K562 (cell line): ENCODE results near the gene NR1D1. TPM values are rescaled to one million over a fixed set of nuclear protein-coding genes. Genes with fewer than 3 reads are reported as not detected.
A peak's percentile ranks its signal among the peaks of the same experiment; 100 is the strongest.

ENCODE experiments used
- CBFA2T3 ChIP-seq: fragments of 450-650 bp; IDR thresholded peaks from 2 replicates; pipeline ENCODE4 v1.6.1; 2017
- CHD2 ChIP-seq: IDR thresholded peaks from 2 replicates; pipeline ENCODE4 v1.6.1; 2011; ENCODE audit warnings: low read depth, low read length
- ETV6 ChIP-seq, 3 experiments: fragments of 150-350 bp in 1 of 3; sonication (generic) in 1 of 3; formaldehyde crosslinking in 1 of 3; IDR thresholded peaks; 2 replicates each; pipeline versions ENCODE4 v1.6.1 to v1.8.0; 2014 to 2022; ENCODE audit warnings: borderline replicate concordance in 2 of 3, low read depth in 2 of 3, antibody characterized with exemption in 1 of 3, low read length in 1 of 3, mild to moderate bottlenecking in 1 of 3, missing genetic modification reagents in 1 of 3
- FOXK1 ChIP-seq: sonication (generic); formaldehyde crosslinking; IDR thresholded peaks from 2 replicates; pipeline ENCODE4 v1.8.0; 2022; ENCODE audit warnings: missing genetic modification reagents, mild to moderate bottlenecking, borderline replicate concordance
- FOXO4 ChIP-seq: fragments of 450-650 bp; formaldehyde crosslinking; IDR thresholded peaks from 2 replicates; pipeline ENCODE4 v1.4.0; 2020; ENCODE audit warnings: mild to moderate bottlenecking, moderate library complexity
- GABPB1 ChIP-seq: sonication (generic); formaldehyde crosslinking; IDR thresholded peaks from 2 replicates; pipeline ENCODE4 v1.8.0; 2022; ENCODE audit warnings: mild to moderate bottlenecking, missing genetic modification reagents
- MAFF ChIP-seq: IDR thresholded peaks from 2 replicates; pipeline ENCODE4 v1.6.1; 2012; ENCODE audit warnings: low read length, improper control_type of control experiment
- MTA3 ChIP-seq: fragments of 450-650 bp; formaldehyde crosslinking; IDR thresholded peaks from 2 replicates; pipeline ENCODE4 v1.6.1; 2017; ENCODE audit warnings: mild to moderate bottlenecking, borderline replicate concordance
- MTF1 ChIP-seq: fragments of 250-450 bp; sonication (Bioruptor Pico); IDR thresholded peaks from 2 replicates; pipeline ENCODE4 v1.9.0; 2021; ENCODE audit warnings: moderate library complexity, mild to moderate bottlenecking, inconsistent platforms, borderline replicate concordance
- NCOA6 ChIP-seq: fragments of 450-650 bp; IDR thresholded peaks from 2 replicates; pipeline ENCODE4 v1.6.1; 2017; ENCODE audit warnings: mild to moderate bottlenecking
- NEUROD1 ChIP-seq: fragments of 150-350 bp; IDR thresholded peaks from 2 replicates; pipeline ENCODE4 v1.6.1; 2014; ENCODE audit warnings: borderline replicate concordance, low read length, low read depth; ENCODE audit not compliant: partially characterized antibody
- NRF1 ChIP-seq, 2 experiments: fragments of 450-650 bp; IDR thresholded peaks in 1 of 2; conservative IDR thresholded peaks in 1 of 2; 2 replicates each; pipeline ENCODE4 v1.6.1; 2014; ENCODE audit warnings: mild to moderate bottlenecking in 2 of 2
- POLR2G ChIP-seq: fragments of 200-400 bp; formaldehyde crosslinking; IDR thresholded peaks from 2 replicates; pipeline ENCODE4 v1.6.1; 2017; ENCODE audit warnings: low read depth, mild to moderate bottlenecking, antibody characterized with exemption, low read length, moderate library complexity
- PYGO2 ChIP-seq: fragments of 450-650 bp; IDR thresholded peaks from 2 replicates; pipeline ENCODE4 v1.6.1; 2016; ENCODE audit warnings: mild to moderate bottlenecking, missing genetic modification characterization, moderate library complexity, missing compliant biosample characterization
- SIX5 ChIP-seq, 2 experiments: IDR thresholded peaks; 2 replicates each; pipeline ENCODE4 v1.6.1; 2011; ENCODE audit warnings: low read length in 2 of 2, borderline replicate concordance in 1 of 2, low read depth in 1 of 2, mild to moderate bottlenecking in 1 of 2, moderate library complexity in 1 of 2; ENCODE audit not compliant: insufficient read depth in 1 of 2
- SOX6 ChIP-seq: fragments of 450-650 bp; IDR thresholded peaks from 2 replicates; pipeline ENCODE4 v1.6.1; 2014; ENCODE audit warnings: mild to moderate bottlenecking
- TBL1XR1 ChIP-seq, 2 experiments: IDR thresholded peaks; 2 replicates each; pipeline ENCODE4 v1.6.1; 2012; ENCODE audit warnings: improper control_type of control experiment in 2 of 2, low read length in 2 of 2, mild to moderate bottlenecking in 1 of 2
- TCF15 ChIP-seq: fragments of 250-450 bp; sonication (Bioruptor Pico); IDR thresholded peaks from 2 replicates; pipeline ENCODE4 v1.8.0; 2022; ENCODE audit warnings: moderate library complexity, mild to moderate bottlenecking, inconsistent platforms
- TRIM24 ChIP-seq, 2 experiments: fragments of 450-650 bp; IDR thresholded peaks; 2 replicates each; pipeline ENCODE4 v1.6.1; 2016
- ZNF174 ChIP-seq: fragments of 250-450 bp; sonication (Bioruptor Pico); IDR thresholded peaks from 2 replicates; pipeline ENCODE4 v1.4.0; 2020; ENCODE audit warnings: mild to moderate bottlenecking
- ZNF347 ChIP-seq: fragments of 450-650 bp; formaldehyde crosslinking; IDR thresholded peaks from 2 replicates; pipeline ENCODE4 v1.4.0; 2020; ENCODE audit warnings: low read depth, mild to moderate bottlenecking, moderate library complexity
- ZNF395 ChIP-seq: fragments of 200-800 bp; sonication (Bioruptor generic); IDR thresholded peaks from 2 replicates; pipeline ENCODE4 v1.6.1; 2017; ENCODE audit warnings: missing genetic modification characterization, missing compliant biosample characterization
- ZNF766 ChIP-seq: fragments of 200-800 bp; sonication (Bioruptor generic); conservative IDR thresholded peaks from 2 replicates; pipeline ENCODE4 v1.6.1; 2016; ENCODE audit warnings: missing genetic modification characterization, missing compliant biosample characterization
- polyA plus RNA-seq, 8 experiments: library from polyadenylated mRNA; depleted of rRNA in 4 of 8; stranded (reverse) in 5 of 8; unstranded in 3 of 8; fragments of >200 nt; fragmentation: Nextera tagmentation in 2 of 8; fragmentation: Illumina TruSeq in 1 of 8; extraction: Ambion mirVana in 2 of 8; extraction: Trizol in 1 of 8; gene quantifications; 2 replicates each; pipeline versions ENCODE4 v1.2.1 to v1.2.3, GENCODE V29; 2011 to 2014; ENCODE audit warnings: inconsistent platforms in 1 of 8, missing spikeins in 1 of 8
- total RNA-seq, 7 experiments: library from RNA; depleted of rRNA in 6 of 7; stranded (reverse); fragments of >200 nt in 6 of 7; fragmentation: Illumina TruSeq in 2 of 7; extraction: Trizol in 2 of 7; gene quantifications; 2 replicates each; pipeline versions ENCODE4 v1.2.1 to v1.2.3, GENCODE V29; 2011 to 2021; ENCODE audit warnings: low replicate concordance in 1 of 7
- TF ChIP-seq, protein P1 (sequence below): fragments of 250-450 bp; sonication (Bioruptor Pico); IDR thresholded peaks from 2 replicates; pipeline ENCODE4 v1.5.0; 2021

Gene NR1D1
- total and polyA plus RNA-seq, 9 of the 15 experiments (the other 6 are each of a cell fraction or from before 2014, with no cell fraction given), result 0.25 to 7.7 (median 0.65) TPM

DNA sequence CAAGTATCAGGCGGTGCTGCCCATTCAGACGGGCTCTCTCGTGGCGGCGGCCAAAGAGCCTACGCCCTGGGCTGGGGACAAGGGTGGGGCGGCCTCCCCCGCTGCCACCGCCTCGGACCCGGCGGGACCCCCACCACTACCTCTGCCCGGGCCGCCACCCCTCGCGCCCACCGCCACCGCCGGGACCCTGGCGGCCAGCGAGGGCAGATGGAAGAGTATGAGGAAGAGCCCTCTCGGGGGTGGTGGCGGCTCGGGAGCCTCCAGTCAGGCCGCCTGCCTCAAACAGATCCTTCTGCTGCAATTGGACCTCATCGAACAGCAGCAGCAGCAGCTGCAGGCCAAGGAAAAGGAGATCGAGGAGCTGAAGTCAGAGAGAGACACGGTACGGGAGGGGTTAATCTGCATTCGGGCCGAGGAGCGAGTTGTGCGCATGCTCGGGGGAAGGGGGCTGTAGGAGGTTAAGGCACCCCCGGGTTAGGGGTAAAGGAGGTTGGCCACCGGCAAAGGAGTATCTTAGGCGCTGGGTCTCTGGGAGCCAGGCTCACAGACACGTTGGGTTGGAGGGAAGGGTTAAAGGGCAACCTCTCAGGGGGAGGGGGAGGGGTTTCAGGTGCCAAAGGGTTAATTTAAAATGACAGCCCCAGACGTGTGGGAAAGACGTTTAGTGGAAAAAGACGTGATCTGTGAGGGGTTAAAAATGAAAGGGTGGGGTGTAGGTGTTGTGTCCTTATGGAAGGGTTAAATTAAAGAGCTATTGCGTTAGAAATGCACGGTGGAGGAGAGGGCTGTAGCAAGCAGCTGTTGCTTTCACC is 22.8 kb upstream of the NR1D1 start (continued):
- TF ChIP-seq ZNF766, result no peak
- no peak for TF ChIP-seq CBFA2T3
- TF ChIP-seq FOXK1, result no peak
- peak in 1 of 2 experiments; percentile 19; a peak in 1 of 4 replicates for TF ChIP-seq TBL1XR1 (IDR thresholded peaks at IDR 0.05; ENCODE audit: low read length in 2 of 2)
- TF ChIP-seq NEUROD1, result no peak
- TF ChIP-seq PYGO2 (tag), result no peak
- TF ChIP-seq MAFF, result no peak
- TF ChIP-seq GABPB1, result no peak
- no peak for TF ChIP-seq ZNF347 (CRISPR knock-in tag)
- TF ChIP-seq NCOA6, result no peak
- TF ChIP-seq TCF15 (CRISPR knock-in tag), result no peak
- TF ChIP-seq ZNF174 (CRISPR knock-in tag), result no peak
- TF ChIP-seq, protein P1, sequence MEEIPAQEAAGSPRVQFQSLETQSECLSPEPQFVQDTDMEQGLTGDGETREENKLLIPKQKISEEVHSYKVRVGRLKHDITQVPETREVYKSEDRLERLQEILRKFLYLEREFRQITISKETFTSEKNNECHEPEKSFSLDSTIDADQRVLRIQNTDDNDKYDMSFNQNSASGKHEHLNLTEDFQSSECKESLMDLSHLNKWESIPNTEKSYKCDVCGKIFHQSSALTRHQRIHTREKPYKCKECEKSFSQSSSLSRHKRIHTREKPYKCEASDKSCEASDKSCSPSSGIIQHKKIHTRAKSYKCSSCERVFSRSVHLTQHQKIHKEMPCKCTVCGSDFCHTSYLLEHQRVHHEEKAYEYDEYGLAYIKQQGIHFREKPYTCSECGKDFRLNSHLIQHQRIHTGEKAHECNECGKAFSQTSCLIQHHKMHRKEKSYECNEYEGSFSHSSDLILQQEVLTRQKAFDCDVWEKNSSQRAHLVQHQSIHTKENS (CRISPR knock-in tag), result no peak
- peak in 1 of 2 experiments; percentile 28; a peak in 1 of 4 replicates for TF ChIP-seq TRIM24 (IDR thresholded peaks at IDR 0.05)
- TF ChIP-seq POLR2G, result peak; percentile 49; the same call in 1 of the 2 replicates
- no peak for TF ChIP-seq CHD2
- no peak for TF ChIP-seq ZNF395 (CRISPR knock-in tag)
- TF ChIP-seq SOX6, result no peak
- TF ChIP-seq MTF1 (CRISPR knock-in tag), result no peak
- TF ChIP-seq ETV6 (IDR thresholded peaks at IDR 0.05; ENCODE audit: borderline replicate concordance in 1 of 2, low read depth in 2 of 2, low read length in 1 of 2), result no peak
- no peak for TF ChIP-seq ETV6 (CRISPR knock-in tag; IDR thresholded peaks at IDR 0.05; ENCODE audit: borderline replicate concordance)
- TF ChIP-seq NRF1 (conservative IDR thresholded peaks at IDR 0.05 in 1 of 2, IDR thresholded peaks at IDR 0.05 in 1 of 2), result peak; percentile 93 to 94
- TF ChIP-seq FOXO4 (CRISPR knock-in tag), result no peak
- TF ChIP-seq SIX5 (IDR thresholded peaks at IDR 0.05; ENCODE audit: borderline replicate concordance in 1 of 2, insufficient read depth in 1 of 2, low read depth in 1 of 2, low read length in 2 of 2), result no peak
- TF ChIP-seq MTA3, result 0 out of 2 replicates have a peak, but pooled peaks have one; percentile 21
